HT-29 (cell line): Measurements from ENCODE around the gene ELMO1. TPM values are rescaled to one million over a fixed set of nuclear protein-coding genes. Genes with fewer than 3 reads are reported as not detected.
A peak's percentile ranks its signal among the peaks of the same experiment; 100 is the strongest.

Experiments used
- DNase-seq: peaks from one replicate; pipeline ENCODE4 v3.0.0-alpha.2; 2015; ENCODE audit warnings: low spot score
- total RNA-seq: library from RNA; depleted of rRNA; stranded (reverse); fragments of >200 nt; shearing (Covaris generic); gene quantifications from 2 replicates; pipeline ENCODE4 v1.2.3, GENCODE V29; 2014

The ELMO1 gene
- total RNA-seq, 1 experiment from 2014 or later: 0.41 TPM

- no peak for DNase-seq
Observed at GRCh38 chr7:37467002-37467401, 18.3 kb upstream of the ELMO1 start.

DNA sequence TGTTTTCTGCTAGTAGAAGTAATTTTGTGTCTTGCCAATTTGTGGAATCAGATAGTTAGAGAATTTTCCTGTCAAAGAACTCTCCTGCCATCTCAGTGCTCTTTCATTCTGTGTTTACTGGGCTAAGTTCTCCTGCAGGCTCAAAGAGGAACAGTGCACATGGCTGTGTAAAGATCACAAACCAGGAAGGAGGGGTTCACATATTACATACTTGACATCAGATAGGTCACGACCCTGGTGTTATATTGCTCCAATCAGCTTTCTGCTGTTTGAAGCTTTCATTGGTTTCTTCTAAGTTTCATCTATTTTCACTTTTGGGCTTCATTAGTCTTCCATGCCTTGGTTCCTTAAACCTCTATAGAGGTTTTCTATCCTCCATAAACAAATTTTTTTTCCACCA is 13.5 kb upstream of the ELMO1 start:
- DNase-seq: no peak

- DNase-seq: no peak
Observed at GRCh38 chr7:37455081-37455480, 6.4 kb upstream of the ELMO1 start.

DNA sequence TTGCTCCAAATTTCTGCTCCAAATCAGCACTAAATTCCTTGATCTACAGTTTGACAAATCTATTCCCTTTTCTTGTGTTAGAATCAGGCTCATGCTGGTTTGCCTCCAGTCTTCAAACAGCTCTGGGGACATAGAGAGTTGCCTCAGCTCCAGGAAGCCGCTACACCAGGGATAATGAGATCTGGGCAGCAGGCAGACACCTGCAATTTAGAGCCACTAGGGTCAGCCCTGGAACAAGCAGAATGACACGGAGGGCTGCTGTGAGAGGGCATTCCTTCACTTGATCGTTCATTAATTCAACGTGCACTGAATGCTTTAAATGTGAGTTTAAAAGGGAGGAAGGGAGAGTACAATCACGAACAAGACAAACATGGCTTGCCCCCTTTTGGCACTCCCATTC is 3.7 kb upstream of the ELMO1 start:
- no peak for DNase-seq

DNA sequence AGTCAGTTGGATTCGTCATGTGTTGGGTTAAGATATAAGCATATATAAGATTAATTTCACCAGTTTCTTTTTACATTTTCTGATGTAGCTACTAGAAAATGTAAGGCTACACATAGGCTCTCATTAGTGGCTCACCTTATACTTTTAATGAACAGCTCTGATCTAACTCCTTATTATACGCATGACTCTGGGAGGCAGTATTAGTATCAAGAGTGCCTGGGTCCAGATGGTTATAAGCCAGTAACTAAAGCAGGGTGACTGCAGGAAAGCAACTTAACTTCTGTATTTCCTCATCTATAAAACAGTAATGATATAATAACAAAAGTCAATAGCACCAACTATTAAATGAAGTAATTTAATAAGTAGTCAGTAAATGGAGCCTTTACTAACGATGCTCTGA is 1.4 kb upstream of the ELMO1 start:
- no peak for DNase-seq

DNA sequence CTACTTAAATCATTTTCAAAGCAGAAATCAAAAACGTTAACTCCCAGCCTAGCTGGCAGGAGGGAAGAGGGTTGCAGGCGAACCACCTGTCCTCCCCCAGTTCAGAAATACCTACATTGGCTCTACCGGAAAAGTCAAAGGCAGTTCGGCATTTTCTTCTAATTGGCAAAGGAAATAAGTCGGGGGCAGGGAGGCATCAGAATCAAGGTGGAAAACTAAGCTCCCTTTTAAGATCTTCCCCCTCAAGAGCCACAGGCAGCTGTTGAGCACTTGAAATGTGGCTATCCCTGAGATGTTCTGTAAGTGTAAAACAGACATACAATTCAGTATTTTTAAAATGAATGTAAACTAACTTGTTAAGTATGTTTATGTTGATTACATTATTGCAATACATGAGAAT is 957 bp upstream of the ELMO1 start:
- DNase-seq: no peak

GRCh38 chr7:37448011-37448635 is 541 bp downstream of the ELMO1 start:
- DNase-seq: no peak

- DNase-seq: no peak
Observed at GRCh38 chr7:37446371-37446770, 2.3 kb downstream of the ELMO1 start.

- DNase-seq: no peak
Observed at GRCh38 chr7:37445790-37446189, 2.9 kb downstream of the ELMO1 start.

DNA sequence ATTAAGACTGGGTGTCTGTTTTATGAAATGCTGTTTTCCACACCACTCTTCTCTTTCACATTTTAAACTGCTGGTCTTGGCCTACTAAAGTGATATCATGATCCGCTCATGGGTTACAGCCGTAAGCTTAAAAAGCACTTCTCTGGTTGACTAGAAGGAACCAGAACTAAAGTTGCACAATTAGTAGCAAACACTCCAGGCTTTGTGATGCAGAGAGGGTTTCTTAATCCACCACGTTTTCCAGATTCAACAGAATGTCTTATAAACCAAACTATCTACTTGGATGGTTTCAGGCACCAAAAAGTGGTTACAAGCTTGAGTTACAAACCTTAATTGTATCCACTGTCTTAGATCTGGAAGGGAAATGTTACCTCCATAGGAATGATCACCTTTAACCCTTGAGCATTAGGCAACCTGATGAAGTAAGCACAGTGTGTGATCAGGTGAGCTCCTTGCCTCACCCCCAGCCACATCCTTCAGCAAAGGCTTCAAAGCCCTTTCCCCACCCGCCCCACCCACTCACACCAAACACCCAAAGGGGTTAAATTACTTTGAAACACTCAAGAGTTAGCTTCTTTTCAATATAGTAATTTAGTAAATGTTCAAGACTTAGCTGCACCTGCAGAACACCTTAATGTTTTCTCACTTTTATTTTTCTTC is 3.5 kb downstream of the ELMO1 start:
- no peak for DNase-seq

DNA sequence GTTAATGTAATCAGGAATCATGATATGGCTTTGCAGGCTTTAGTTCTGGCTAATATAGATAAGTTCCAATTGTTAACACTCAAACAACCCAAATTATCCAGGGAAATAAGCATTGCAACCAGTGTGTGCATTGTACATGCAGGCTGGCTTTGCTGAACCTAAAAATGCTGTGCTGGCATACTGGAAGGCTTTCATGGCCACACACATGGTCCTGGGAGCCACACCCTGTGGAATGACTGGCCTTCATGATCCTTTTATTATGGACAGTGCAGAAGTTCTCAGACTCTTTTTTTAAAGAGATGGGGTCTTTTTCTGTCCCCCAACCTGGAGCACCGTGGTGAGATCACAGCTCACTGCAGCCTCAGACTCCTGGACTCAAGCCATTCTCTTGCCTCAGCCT is 5.0 kb downstream of the ELMO1 start:
- DNase-seq: no peak

GRCh38 chr7:37442268-37442667 is 6.4 kb downstream of the ELMO1 start:
- DNase-seq: no peak

- DNase-seq: no peak
Observed at GRCh38 chr7:37441816-37442215, 6.8 kb downstream of the ELMO1 start.

DNA sequence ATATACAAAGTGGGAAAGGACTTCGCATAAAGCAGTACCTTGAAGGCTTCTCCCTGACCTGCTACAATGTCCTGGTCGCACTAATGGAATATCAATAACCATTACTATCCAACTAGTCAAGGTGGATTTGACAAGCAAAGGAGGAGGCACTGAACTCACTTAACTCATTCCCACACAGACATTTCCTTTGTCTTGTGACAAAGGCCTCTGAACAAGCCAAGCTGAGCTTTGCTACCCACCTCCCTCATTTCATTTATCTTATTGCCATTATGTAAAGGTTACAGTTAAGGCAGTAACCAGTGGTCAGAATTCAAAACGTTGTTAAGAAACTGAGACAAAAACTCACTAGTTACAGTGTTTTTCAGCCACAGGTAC is 7.3 kb downstream of the ELMO1 start:
- no peak for DNase-seq

GRCh38 chr7:37440738-37441385 is 7.8 kb downstream of the ELMO1 start:
- no peak for DNase-seq

GRCh38 chr7:37439653-37440026 is 9.0 kb downstream of the ELMO1 start:
- DNase-seq: no peak

GRCh38 chr7:37438906-37439652 is 9.6 kb downstream of the ELMO1 start:
- DNase-seq: no peak

GRCh38 chr7:37435156-37435855 is 13.4 kb downstream of the ELMO1 start:
- DNase-seq: no peak

DNA sequence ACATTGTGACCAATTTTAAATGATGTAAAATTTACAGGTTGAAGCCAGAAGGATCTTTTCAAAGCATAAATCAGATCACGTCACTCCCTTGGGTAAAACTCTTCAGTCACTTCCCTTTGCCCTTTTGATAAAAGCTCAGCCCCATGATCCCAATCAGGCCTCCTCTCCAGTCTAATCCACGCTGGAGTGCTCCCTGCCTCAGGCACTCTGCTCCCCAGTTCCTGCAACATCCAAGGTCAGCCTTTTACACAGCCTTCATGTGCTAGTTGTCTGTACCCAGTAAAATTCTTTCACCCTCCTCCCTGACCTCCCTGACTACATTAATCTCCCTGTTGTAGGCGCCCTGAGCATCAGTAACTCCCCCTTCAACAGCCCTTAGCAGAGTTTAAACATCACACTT is 14.1 kb downstream of the ELMO1 start:
- DNase-seq: no peak

DNA sequence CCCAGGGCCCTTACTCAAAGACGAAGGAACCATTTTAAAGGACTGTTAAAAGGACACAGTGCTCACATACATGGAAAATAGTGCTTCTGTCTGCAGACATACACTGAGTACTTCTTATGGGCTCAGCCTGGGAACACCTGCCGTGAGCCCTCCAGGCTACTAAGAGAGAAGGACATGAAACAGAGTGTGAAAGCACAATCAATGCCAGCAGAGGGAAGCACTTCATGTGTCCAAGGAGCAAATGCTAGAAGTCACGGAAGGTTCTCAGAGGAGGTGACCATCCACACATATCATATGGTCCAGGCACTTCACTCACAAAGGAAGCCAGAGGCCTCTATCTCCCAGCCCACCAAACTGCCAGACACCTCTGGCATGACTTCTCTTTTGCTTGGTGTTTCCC is 15.5 kb downstream of the ELMO1 start:
- DNase-seq: peak; percentile 36

GRCh38 chr7:37432281-37432920 is 16.3 kb downstream of the ELMO1 start:
- DNase-seq: no peak
